SK-N-MC (cell line): ENCODE data around the gene ZMYND8.
"Not testable (repeated sequence)": the region's sequence is repeated elsewhere in the genome, so short reads cannot be mapped to it uniquely, and the experiment has no call there.

Experiments
- DNase-seq: peaks from one replicate; pipeline ENCODE4 v3.0.0-alpha.2; 2011; ENCODE audit warnings: low read depth, low spot score
- H3K27ac ChIP-seq: fragments of 200-600 bp; sonication (generic); 2 replicates; pipeline ENCODE4 v1.5.1; 2016; ENCODE audit warnings: mixed run types
- H3K36me3 ChIP-seq: fragments of 200-600 bp; sonication (generic); 2 replicates; pipeline ENCODE4 v1.6.1; 2017; ENCODE audit warnings: antibody characterized with exemption, low read length, mixed read lengths; ENCODE audit not compliant: insufficient read depth
- H3K4me3 ChIP-seq: fragments of 200-600 bp; sonication (generic); 2 replicates; pipeline ENCODE4 v1.5.1; 2016
- H3K9ac ChIP-seq: fragments of 200-600 bp; sonication (generic); 2 replicates; pipeline ENCODE4 v1.8.0; 2017; ENCODE audit warnings: mixed run types, mixed read lengths; ENCODE audit not compliant: insufficient read length
- H3K9me3 ChIP-seq: fragments of 200-600 bp; sonication (generic); 2 replicates; pipeline ENCODE4 v1.6.1; 2017; ENCODE audit warnings: low read depth, mild to moderate bottlenecking, antibody characterized with exemption, low read length, moderate library complexity, mixed read lengths
- EZH2 ChIP-seq: fragments of 200-600 bp; sonication (generic); IDR thresholded peaks from one replicate; pipeline ENCODE4 v1.6.1; 2017; ENCODE audit warnings: antibody characterized with exemption
- FOXP2 ChIP-seq: optimal IDR thresholded peaks from 2 replicates; pipeline ENCODE3; 2011; ENCODE audit warnings: mild to moderate bottlenecking, moderate library complexity; ENCODE audit not compliant: insufficient read depth; ENCODE audit errors: extremely low read length, control extremely low read depth
- POLR2AphosphoS5 ChIP-seq: IDR thresholded peaks from 2 replicates; pipeline ENCODE4 v1.6.1; 2012; ENCODE audit warnings: mild to moderate bottlenecking, low read depth, low read length, borderline replicate concordance

ZMYND8 gene

GRCh38 chr20:47250360-47250759, 106.1 kb downstream of the ZMYND8 start:
- Histone ChIP-seq H3K27ac (no peak overlapping the region), H3K4me3 (no peak overlapping the region), H3K36me3 (peaks cover 46% of the 10 kb centered on the region), H3K9ac (no peak overlapping the region), H3K9me3 (no peaks in the 10 kb centered on the region)
- no peak for DNase-seq
- TF ChIP-seq FOXP2 (no peak), EZH2 (no peak), POLR2AphosphoS5 (no peak)

GRCh38 chr20:47249913-47250312, 106.6 kb downstream of the ZMYND8 start:
- Histone ChIP-seq H3K27ac (no peak overlapping the region), H3K36me3 (peaks cover 46% of the 10 kb centered on the region), H3K4me3 (no peak overlapping the region), H3K9ac (no peak overlapping the region), H3K9me3 (no peaks in the 10 kb centered on the region)
- TF ChIP-seq POLR2AphosphoS5 (no peak), FOXP2 (no peak), EZH2 (no peak)
- no peak for DNase-seq

GRCh38 chr20:47248448-47248966, 108.0 kb downstream of the ZMYND8 start:
- Histone ChIP-seq H3K36me3 (peaks cover 38% of the 10 kb centered on the region), H3K4me3 (no peak overlapping the region), H3K9me3 (no peaks in the 10 kb centered on the region), H3K27ac (no peak overlapping the region), H3K9ac (no peak overlapping the region)
- DNase-seq: no peak
- TF ChIP-seq FOXP2: no peak
- TF ChIP-seq POLR2AphosphoS5: no peak
- TF ChIP-seq EZH2: no peak

- no peak overlapping the region for H3K9ac ChIP-seq
- peaks cover 36% of the 10 kb centered on the region for H3K36me3 ChIP-seq
- TF ChIP-seq POLR2AphosphoS5 (no peak), EZH2 (no peak), FOXP2 (no peak)
- DNase-seq: no peak
- H3K4me3 ChIP-seq: no peak overlapping the region
- no peak overlapping the region for H3K27ac ChIP-seq
- no peaks in the 10 kb centered on the region for H3K9me3 ChIP-seq
Observed at GRCh38 chr20:47247972-47248371, 108.5 kb downstream of the ZMYND8 start.

GRCh38 chr20:47246061-47246777, 110.3 kb downstream of the ZMYND8 start:
- DNase-seq: no peak
- peaks cover 36% of the 10 kb centered on the region for H3K36me3 ChIP-seq

GRCh38 chr20:47245166-47245565, 111.3 kb downstream of the ZMYND8 start:
- H3K9ac ChIP-seq, H3K9me3 ChIP-seq, DNase-seq, H3K27ac ChIP-seq, H3K4me3 ChIP-seq: not testable (repeated sequence)
- H3K36me3 ChIP-seq: peaks cover 36% of the 10 kb centered on the region

More at GRCh38 chr20:47246061-47246777, 110.3 kb downstream of the ZMYND8 start:
- TF ChIP-seq EZH2 (no peak), FOXP2 (no peak), POLR2AphosphoS5 (no peak)
- Histone ChIP-seq H3K27ac (no peak overlapping the region), H3K4me3 (no peak overlapping the region), H3K9ac (no peak overlapping the region), H3K9me3 (no peaks in the 10 kb centered on the region)

GRCh38 chr20:47244451-47244850, 112.0 kb downstream of the ZMYND8 start:
- Histone ChIP-seq H3K9me3 (no peaks in the 10 kb centered on the region), H3K4me3 (no peak overlapping the region), H3K27ac (no peak overlapping the region), H3K9ac (no peak overlapping the region), H3K36me3 (peaks cover 36% of the 10 kb centered on the region)
- no peak for TF ChIP-seq EZH2
- TF ChIP-seq POLR2AphosphoS5: no peak
- no peak for TF ChIP-seq FOXP2
- DNase-seq: no peak

- Histone ChIP-seq H3K9me3 (no peaks in the 10 kb centered on the region), H3K4me3 (no peak overlapping the region), H3K9ac (no peak overlapping the region), H3K27ac (no peak overlapping the region), H3K36me3 (peaks cover 34% of the 10 kb centered on the region)
- TF ChIP-seq FOXP2: no peak
- no peak for TF ChIP-seq EZH2
- no peak for TF ChIP-seq POLR2AphosphoS5
- DNase-seq: no peak
Observed at GRCh38 chr20:47243532-47244305, 112.8 kb downstream of the ZMYND8 start.

GRCh38 chr20:47243003-47243402, 113.5 kb downstream of the ZMYND8 start:
- no peak overlapping the region for H3K9ac ChIP-seq
- no peaks in the 10 kb centered on the region for H3K9me3 ChIP-seq
- TF ChIP-seq FOXP2 (no peak), EZH2 (no peak), POLR2AphosphoS5 (no peak)
- no peak overlapping the region for H3K27ac ChIP-seq
- DNase-seq: no peak
- peaks cover 31% of the 10 kb centered on the region for H3K36me3 ChIP-seq
- H3K4me3 ChIP-seq: no peak overlapping the region
